HEK293T (cell line): Measurements from ENCODE around the gene EXOC3L4.

Source experiments
- ARNT ChIP-seq: fragments of 450-650 bp; IDR thresholded peaks from 2 replicates; pipeline ENCODE4 v1.6.1; 2017; ENCODE audit warnings: mild to moderate bottlenecking
- BHLHE40 ChIP-seq: fragments of 450-650 bp; IDR thresholded peaks from 2 replicates; pipeline ENCODE4 v1.6.1; 2016; ENCODE audit warnings: mild to moderate bottlenecking, moderate library complexity, borderline replicate concordance
- CTBP1 ChIP-seq: fragments of 450-650 bp; IDR thresholded peaks from 2 replicates; pipeline ENCODE4 v1.6.1; 2016; ENCODE audit warnings: borderline replicate concordance
- ELF4 ChIP-seq: fragments of 450-650 bp; IDR thresholded peaks from 2 replicates; pipeline ENCODE4 v1.6.1; 2017; ENCODE audit warnings: antibody characterized with exemption
- FOXA1 ChIP-seq: fragments of 450-650 bp; IDR thresholded peaks from 2 replicates; pipeline ENCODE4 v1.6.1; 2016; ENCODE audit warnings: mild to moderate bottlenecking
- FOXK2 ChIP-seq: fragments of 450-650 bp; IDR thresholded peaks from 2 replicates; pipeline ENCODE4 v1.6.1; 2016; ENCODE audit warnings: mild to moderate bottlenecking
- FOXM1 ChIP-seq: fragments of 450-650 bp; IDR thresholded peaks from 2 replicates; pipeline ENCODE4 v1.6.1; 2017; ENCODE audit warnings: mild to moderate bottlenecking, borderline replicate concordance
- HDGF ChIP-seq: fragments of 450-650 bp; IDR thresholded peaks from 2 replicates; pipeline ENCODE4 v1.6.1; 2017; ENCODE audit warnings: antibody characterized with exemption, borderline replicate concordance
- LEF1 ChIP-seq: fragments of 450-650 bp; IDR thresholded peaks from 2 replicates; pipeline ENCODE4 v1.6.1; 2017; ENCODE audit warnings: mild to moderate bottlenecking, borderline replicate concordance
- NFRKB ChIP-seq: fragments of 450-650 bp; IDR thresholded peaks from 2 replicates; pipeline ENCODE4 v1.6.1; 2016; ENCODE audit warnings: mild to moderate bottlenecking, moderate library complexity
- SP1 ChIP-seq: fragments of 450-650 bp; IDR thresholded peaks from 2 replicates; pipeline ENCODE4 v1.6.1; 2017
- SUZ12 ChIP-seq: fragments of 450-650 bp; IDR thresholded peaks from 2 replicates; pipeline ENCODE4 v1.6.1; 2016; ENCODE audit warnings: mild to moderate bottlenecking
- TARDBP ChIP-seq: fragments of 450-650 bp; IDR thresholded peaks from 2 replicates; pipeline ENCODE4 v1.6.1; 2016
- ZNF384 ChIP-seq: fragments of 450-650 bp; IDR thresholded peaks from 2 replicates; pipeline ENCODE4 v1.6.1; 2016

GRCh38 chr14:103064436-103064835, 30.1 kb upstream of the EXOC3L4 start:
- TF ChIP-seq NFRKB, result no peak
- TF ChIP-seq FOXA1, result no peak
- TF ChIP-seq FOXM1, result no peak
- no peak for TF ChIP-seq SP1
- no peak for TF ChIP-seq BHLHE40
- TF ChIP-seq SUZ12, result no peak
- no peak for TF ChIP-seq ZNF384
- no peak for TF ChIP-seq CTBP1
- TF ChIP-seq ARNT, result no peak
- TF ChIP-seq TARDBP, result no peak
- no peak for TF ChIP-seq LEF1
- TF ChIP-seq FOXK2, result no peak
- TF ChIP-seq ELF4, result no peak
- no peak for TF ChIP-seq HDGF
